ENCODE data around the gene CD74. TPM values are rescaled to one million over a fixed set of nuclear protein-coding genes. Genes with fewer than 3 reads are reported as not detected.

CD74 gene
- total and polyA plus RNA-seq, 2 of the 4 experiments (the other 2 are of a cell fraction), result 0.18 to 1.1 TPM

GRCh38 chr5:150401376-150402228, 11.1 kb downstream of the CD74 start:
- Histone ChIP-seq H3K56ac (ENCODE audit: extremely low read depth, insufficient read depth, low read length) (no peak overlapping the region), H3K18ac (ENCODE audit: low read depth, low read length) (no peak overlapping the region), H3K79me1 (ENCODE audit: low read depth in 1 of 2, low read length in 2 of 2) (peaks cover 0 to 15% of the 10 kb centered on the region in 2 experiments; a peak in 1 of 4 replicates), H3K9me1 (ENCODE audit: insufficient read depth, low read length) (peaks cover 33% of the 10 kb centered on the region), H4K91ac (ENCODE audit: insufficient read depth, low read depth, low read length) (no peak overlapping the region), H4K5ac (ENCODE audit: low read depth, low read length) (no peak overlapping the region), H3K9me3 (ENCODE audit: control insufficient read depth, insufficient read depth, low read length) (no peaks in the 10 kb centered on the region), H2AK5ac (ENCODE audit: low read depth, low read length) (no peak overlapping the region), H3K36me3 (ENCODE audit: control insufficient read depth, insufficient read depth, low read length) (peaks cover 24% of the 10 kb centered on the region), H2BK120ac (ENCODE audit: low read depth, low read length) (no peak overlapping the region), H3K27me3 (ENCODE audit: control insufficient read depth, insufficient read depth, low read length) (no peaks in the 10 kb centered on the region), H3K14ac (replicated peaks; ENCODE audit: low read depth, low read length) (no peak overlapping the region), H2BK5ac (ENCODE audit: low read depth, low read length, poor library complexity, severe bottlenecking) (no peak overlapping the region), H4K8ac (ENCODE audit: low read depth in 2 of 2, low read length in 2 of 2) (no peak overlapping the region), H2BK20ac (ENCODE audit: low read depth, low read length) (0 out of 2 replicates have a peak overlapping the region, but pooled peaks have one; percentile 20), H3K23ac (ENCODE audit: low read depth, low read length) (no peak overlapping the region), H2AFZ (replicated peaks; ENCODE audit: low read length, poor library complexity) (no peak overlapping the region), H3K27ac (ENCODE audit: insufficient read depth, low read length) (no peak overlapping the region), H3K9ac (ENCODE audit: low read depth, low read length) (no peak overlapping the region), H4K20me1 (ENCODE audit: insufficient read depth, low read length) (peaks cover 7% of the 10 kb centered on the region; the same call in 1 of the 2 replicates), H3K4ac (ENCODE audit: low read depth, low read length) (no peak overlapping the region), H3K4me2 (ENCODE audit: low read depth, low read length) (no peak overlapping the region), H2AK9ac (replicated peaks; ENCODE audit: low read depth, low read length, poor library complexity) (peak overlapping the region; percentile 42), H3K4me1 (ENCODE audit: control insufficient read depth, insufficient read depth, low read length) (peaks cover 19% of the 10 kb centered on the region), H3K4me3 (ENCODE audit: insufficient read depth, low read depth, low read length) (no peak overlapping the region), H2BK15ac (ENCODE audit: low read depth, low read length) (no peak overlapping the region)
- TF ChIP-seq USF2 (IDR thresholded peaks at IDR 0.05; ENCODE audit: low read depth, low read length), result no peak
- no peak for TF ChIP-seq SMC3 (IDR thresholded peaks at IDR 0.05; ENCODE audit: low read depth, low read length)
- no peak for TF ChIP-seq RAD21 (IDR thresholded peaks at IDR 0.05; ENCODE audit: low read length)
- no peak for TF ChIP-seq NFE2L2 (IDR thresholded peaks at IDR 0.05; ENCODE audit: low read depth, low read length)
- no peak for TF ChIP-seq RFX5 (IDR thresholded peaks at IDR 0.05; ENCODE audit: low read depth, low read length)
- no peak for TF ChIP-seq BHLHE40 (IDR thresholded peaks at IDR 0.05; ENCODE audit: low read depth, low read length)
- TF ChIP-seq CEBPB (IDR thresholded peaks at IDR 0.05; ENCODE audit: low read depth, low read length), result no peak
- no peak for TF ChIP-seq ELK1 (IDR thresholded peaks at IDR 0.05; ENCODE audit: borderline replicate concordance, low read depth, low read length)
- no peak for TF ChIP-seq MAFK (IDR thresholded peaks at IDR 0.05; ENCODE audit: low read depth, low read length)
- intact Hi-C loops (cut with micrococcal nuclease) (no loop called here), in situ Hi-C loops (cut with MboI; ENCODE audit: low sequenced_read_pairs) (no loop called here), dilution Hi-C loops (cut with HindIII; ENCODE audit: low sequenced_read_pairs, unreplicated experiment) (no loop called here)
- DNase-seq (no peak), ATAC-seq (ENCODE audit: low read depth) (no peak)
- 100% methylated on average over 1 of the region's 11 CpGs; no CpG with 5 or more reads in 1 of the 2 experiments for WGBS, 2 experiments (ENCODE audit: extremely low coverage in 2 of 2, insufficient read length in 1 of 2)
- POLR2A ChIA-PET (ENCODE audit: unreplicated experiment), result no interaction called here
- BruUV-seq (replicated peaks), result no TSS peak
- CTCF ChIA-PET, result interaction anchor here (0.6 kb wide), 1 partner anchor 169 kb away, joined by 3 read pairs; no protein-coding TSS in a partner anchor
